Renal pelvis (tissue), 12 donors: Measurements from ENCODE around the gene MNAT1. TPM values are rescaled to one million over a fixed set of nuclear protein-coding genes. Genes with fewer than 3 reads are reported as not detected.

Source experiments
- DNase-seq: peaks from one replicate; pipeline ENCODE4 v3.0.0-alpha.2; 2013
- long read RNA-seq, 16 experiments: transcript quantifications; one replicate each; lab custom pipeline, GENCODE V29; 2026
- polyA plus RNA-seq, 3 donors: library from polyadenylated mRNA; unstranded; fragments of 120-200 nt; gene quantifications; one replicate each; pipeline ENCODE4 v1.2.1, GENCODE V29; 2013; ENCODE audit not compliant: insufficient read length in 3 of 3

MNAT1 gene
- 10 to 100 TPM; 39.7 to 46.2 (median 40.3) TPM for polyA plus RNA-seq
- long read RNA-seq, donor 1, transcript MNAT1-208 (4 exons, 1,097 nt): minor isoform, 6 of 18 reads
- long read RNA-seq, donor 1, transcript MNAT1-201 (8 exons, 2,635 nt): major isoform, 12 of 18 reads
- long read RNA-seq, donor 1, partial matches to known transcripts: 0 of 18 reads
- long read RNA-seq, donor 1, other reads (novel, unspliced or antisense): 0 of 18 reads
- long read RNA-seq, donor 2, transcript MNAT1-201 (8 exons, 2,635 nt): major isoform, 17 of 33 reads
- long read RNA-seq, donor 2, transcript MNAT1-208 (4 exons, 1,097 nt): minor isoform, 8 of 33 reads
- long read RNA-seq, donor 2, partial matches to known transcripts: 7 of 33 reads
- long read RNA-seq, donor 2, other reads (novel, unspliced or antisense): 0 of 33 reads
- long read RNA-seq, donor 3, transcript MNAT1-208 (4 exons, 1,097 nt): minor isoform, 9 of 28 reads
- long read RNA-seq, donor 3, transcript MNAT1-201 (8 exons, 2,635 nt): major isoform, 12 of 28 reads
- long read RNA-seq, donor 3, partial matches to known transcripts: 7 of 28 reads
- long read RNA-seq, donor 3, other reads (novel, unspliced or antisense): 0 of 28 reads
- long read RNA-seq, donor 4, transcript MNAT1-208 (4 exons, 1,097 nt): minor isoform, 6 of 18 reads
- long read RNA-seq, donor 4, transcript MNAT1-201 (8 exons, 2,635 nt): major isoform, 12 of 18 reads
- long read RNA-seq, donor 4, partial matches to known transcripts: 0 of 18 reads
- long read RNA-seq, donor 4, other reads (novel, unspliced or antisense): 0 of 18 reads
- long read RNA-seq, donor 5, transcript MNAT1-201 (8 exons, 2,635 nt): minor isoform, 5 of 13 reads
- long read RNA-seq, donor 5, transcript MNAT1-208 (4 exons, 1,097 nt): major isoform, 7 of 13 reads
- long read RNA-seq, donor 5, partial matches to known transcripts: 0 of 13 reads
- long read RNA-seq, donor 5, other reads (novel, unspliced or antisense): 0 of 13 reads
- long read RNA-seq, donor 6, transcript MNAT1-208 (4 exons, 1,097 nt): minor isoform, 8 of 18 reads
- long read RNA-seq, donor 6, transcript MNAT1-201 (8 exons, 2,635 nt): major isoform, 10 of 18 reads
- long read RNA-seq, donor 6, partial matches to known transcripts: 0 of 18 reads
- long read RNA-seq, donor 6, other reads (novel, unspliced or antisense): 0 of 18 reads
- long read RNA-seq, donor 7, transcript MNAT1-208 (4 exons, 1,097 nt): minor isoform, 8 of 25 reads
- long read RNA-seq, donor 7, transcript MNAT1-201 (8 exons, 2,635 nt): major isoform, 11 of 25 reads
- long read RNA-seq, donor 7, partial matches to known transcripts: 6 of 25 reads
- long read RNA-seq, donor 7, other reads (novel, unspliced or antisense): 0 of 25 reads
- long read RNA-seq, donor 8, partial matches to known transcripts: 0 of 7 reads
- long read RNA-seq, donor 8, other reads (novel, unspliced or antisense): 0 of 7 reads
- long read RNA-seq, donor 9, transcript MNAT1-208 (4 exons, 1,097 nt): major isoform, 15 of 31 reads
- long read RNA-seq, donor 9, transcript MNAT1-201 (8 exons, 2,635 nt): minor isoform, 9 of 31 reads
- long read RNA-seq, donor 9, partial matches to known transcripts: 7 of 31 reads
- long read RNA-seq, donor 9, other reads (novel, unspliced or antisense): 0 of 31 reads
- long read RNA-seq, donor 10, transcript MNAT1-208 (4 exons, 1,097 nt): major isoform, 12 of 24 reads
- long read RNA-seq, donor 10, transcript MNAT1-201 (8 exons, 2,635 nt): minor isoform, 6 of 24 reads
- long read RNA-seq, donor 10, partial matches to known transcripts: 6 of 24 reads
- long read RNA-seq, donor 10, other reads (novel, unspliced or antisense): 0 of 24 reads
- long read RNA-seq, donor 11, transcript MNAT1-208 (4 exons, 1,097 nt): minor isoform, 6 of 13 reads
- long read RNA-seq, donor 11, transcript MNAT1-201 (8 exons, 2,635 nt): major isoform, 7 of 13 reads
- long read RNA-seq, donor 11, partial matches to known transcripts: 0 of 13 reads
- long read RNA-seq, donor 11, other reads (novel, unspliced or antisense): 0 of 13 reads
- long read RNA-seq, donor 12, transcript MNAT1-201 (8 exons, 2,635 nt): major isoform, 12 of 15 reads
- long read RNA-seq, donor 12, partial matches to known transcripts: 0 of 15 reads
- long read RNA-seq, donor 12, other reads (novel, unspliced or antisense): 0 of 15 reads
- long read RNA-seq, donor 13, transcript MNAT1-201 (8 exons, 2,635 nt): major isoform, 7 of 15 reads
- long read RNA-seq, donor 13, partial matches to known transcripts: 5 of 15 reads
- long read RNA-seq, donor 13, other reads (novel, unspliced or antisense): 0 of 15 reads
- long read RNA-seq, donor 14: 0 reads
- long read RNA-seq, donor 15: 0 reads
- long read RNA-seq, donor 16, transcript MNAT1-201 (8 exons, 2,635 nt): major isoform, 12 of 29 reads
- long read RNA-seq, donor 16, transcript MNAT1-208 (4 exons, 1,097 nt): minor isoform, 7 of 29 reads
- long read RNA-seq, donor 16, partial matches to known transcripts: 10 of 29 reads
- long read RNA-seq, donor 16, other reads (novel, unspliced or antisense): 0 of 29 reads

- DNase-seq: peak; percentile 81
Measured at GRCh38 chr14:60734465-60735242, at the start of gene MNAT1. MNAT1 (plus strand) TSS chr14:60734761; CDS start chr14:60734863, 102 bp downstream.

GRCh38 chr14:60686865-60687264 is 47.7 kb upstream of the MNAT1 start:
- no peak for DNase-seq

- DNase-seq: no peak
Measured at GRCh38 chr14:60691383-60692113, 43.0 kb upstream of the MNAT1 start.

GRCh38 chr14:60695327-60695726 is 39.2 kb upstream of the MNAT1 start:
- DNase-seq: no peak

- no peak for DNase-seq
Measured at GRCh38 chr14:60700598-60700997, 34.0 kb upstream of the MNAT1 start.

GRCh38 chr14:60705100-60705499 is 29.5 kb upstream of the MNAT1 start:
- peak; percentile 5 for DNase-seq

- DNase-seq: no peak
Measured at GRCh38 chr14:60707858-60708257, 26.7 kb upstream of the MNAT1 start.

- DNase-seq: no peak
Measured at GRCh38 chr14:60710494-60710893, 24.1 kb upstream of the MNAT1 start.

GRCh38 chr14:60713513-60713912 is 21.0 kb upstream of the MNAT1 start:
- no peak for DNase-seq

GRCh38 chr14:60720391-60720790 is 14.2 kb upstream of the MNAT1 start:
- no peak for DNase-seq

- no peak for DNase-seq
Measured at GRCh38 chr14:60720962-60721325, 13.6 kb upstream of the MNAT1 start.

- DNase-seq: peak; percentile 41
Measured at GRCh38 chr14:60721326-60722106, 13.0 kb upstream of the MNAT1 start.

- no peak for DNase-seq
Measured at GRCh38 chr14:60722107-60722356, 12.5 kb upstream of the MNAT1 start.

GRCh38 chr14:60722357-60723115 is 12.0 kb upstream of the MNAT1 start:
- peak; percentile 82 for DNase-seq

GRCh38 chr14:60723116-60723906 is 11.2 kb upstream of the MNAT1 start:
- DNase-seq: peak; percentile 42
